HG03457 (cell line): ENCODE data around the gene PRR30.

Experiments used
- ATAC-seq: cut with Tn5 transposase; IDR thresholded peaks from one replicate; pipeline ENCODE4 v1.9.1; 2021; ENCODE audit warnings: moderate number of reproducible peaks; ENCODE audit not compliant: unreplicated experiment

Gene PRR30

GRCh38 chr2:27155069-27155520, 15.9 kb upstream of the PRR30 start:
- ATAC-seq = no peak

- ATAC-seq = no peak
These were observed 15.3 kb upstream of the PRR30 start for GRCh38 chr2:27154488-27154887.

- no peak for ATAC-seq
These were observed 13.7 kb upstream of the PRR30 start for GRCh38 chr2:27152796-27153464.

GRCh38 chr2:27152102-27152795, 13.0 kb upstream of the PRR30 start:
- no peak for ATAC-seq

- ATAC-seq = no peak
These were observed 11.5 kb upstream of the PRR30 start for GRCh38 chr2:27150639-27151230.

- ATAC-seq = no peak
These were observed 10.6 kb upstream of the PRR30 start for GRCh38 chr2:27149570-27150405.

- no peak for ATAC-seq
These were observed 9.7 kb upstream of the PRR30 start, which contains the start of gene TCF23 for GRCh38 chr2:27148801-27149439. Gene TCF23 (plus strand): TSS chr2:27149004. CDS start chr2:27149134, 130 bp downstream.

GRCh38 chr2:27147935-27148334, 8.7 kb upstream of the PRR30 start:
- ATAC-seq = no peak

GRCh38 chr2:27145682-27146081, 6.5 kb upstream of the PRR30 start:
- ATAC-seq = no peak

GRCh38 chr2:27143285-27143684, 4.1 kb upstream of the PRR30 start:
- no peak for ATAC-seq

GRCh38 chr2:27138111-27138510, 1.1 kb downstream of the PRR30 start:
- no peak for ATAC-seq

GRCh38 chr2:27137322-27137935, 1.8 kb downstream of the PRR30 start:
- ATAC-seq = no peak

GRCh38 chr2:27136751-27137150, 2.5 kb downstream of the PRR30 start:
- no peak for ATAC-seq

- no peak for ATAC-seq
These were observed 3.7 kb downstream of the PRR30 start for GRCh38 chr2:27135478-27135955.

- no peak for ATAC-seq
These were observed 4.3 kb downstream of the PRR30 start for GRCh38 chr2:27134781-27135477.

- ATAC-seq = peak; percentile 59
These were observed 5.1 kb downstream of the PRR30 start, which contains the start of gene PREB for GRCh38 chr2:27133905-27134780. Gene PREB (minus strand): TSS chr2:27134636. CDS start chr2:27134421, 215 bp downstream.

- ATAC-seq = no peak
These were observed 5.9 kb downstream of the PRR30 start for GRCh38 chr2:27133195-27133875.

- no peak for ATAC-seq
These were observed 7.8 kb downstream of the PRR30 start for GRCh38 chr2:27131429-27131828.
